ENCODE data around the gene ACOT8.

- TF ChIP-seq CTCF (IDR thresholded peaks at IDR 0.05) (no peak), ZFX (IDR thresholded peaks at IDR 0.05; ENCODE audit: borderline replicate concordance) (no peak)
These were observed 40.1 kb upstream of the ACOT8 start for GRCh38 chr20:45897289-45897688.
